ENCODE data around the gene SMCO1.
"Not testable (repeated sequence)": the region's sequence is repeated elsewhere in the genome, so short reads cannot be mapped to it uniquely, and the experiment has no call there.

The SMCO1 gene

GRCh38 chr3:196519718-196520082, 4.6 kb upstream of the SMCO1 start:
- DNase-seq, result peak; percentile 45

- DNase-seq, result peak; percentile 35
Observed at GRCh38 chr3:196518966-196519717, 4.0 kb upstream of the SMCO1 start.

- DNase-seq, result no peak
Observed at GRCh38 chr3:196517919-196518318, 2.8 kb upstream of the SMCO1 start.

GRCh38 chr3:196517162-196517800, 2.1 kb upstream of the SMCO1 start:
- DNase-seq, result no peak

- no peak for DNase-seq
Observed at GRCh38 chr3:196514350-196514716, 813 bp downstream of the SMCO1 start.

- no peak for DNase-seq
Observed at GRCh38 chr3:196513697-196514349, 1.3 kb downstream of the SMCO1 start.

GRCh38 chr3:196511646-196512425, 3.3 kb downstream of the SMCO1 start:
- not testable (repeated sequence) for DNase-seq

- not testable (repeated sequence) for DNase-seq
Observed at GRCh38 chr3:196511108-196511507, 4.0 kb downstream of the SMCO1 start.

GRCh38 chr3:196506687-196507086, 8.5 kb downstream of the SMCO1 start:
- no peak for DNase-seq

GRCh38 chr3:196504556-196504955, 10.6 kb downstream of the SMCO1 start:
- DNase-seq, result no peak

- not testable (repeated sequence) for DNase-seq
Observed at GRCh38 chr3:196504077-196504398, 11.1 kb downstream of the SMCO1 start.

- DNase-seq, result peak; percentile 98
Observed at GRCh38 chr3:196503196-196504076, 11.7 kb downstream of the SMCO1 start, which contains the start of gene RNF168. Gene RNF168, minus strand, starts transcription at chr3:196503768. Its CDS starts 595 bp downstream, at chr3:196503173.

- DNase-seq, result peak; percentile 83
Observed at GRCh38 chr3:196502775-196503195, 12.4 kb downstream of the SMCO1 start.

GRCh38 chr3:196501316-196502044, 13.7 kb downstream of the SMCO1 start:
- DNase-seq, result peak; percentile 45

GRCh38 chr3:196499807-196500524, 15.2 kb downstream of the SMCO1 start:
- DNase-seq, result no peak

- no peak for DNase-seq
Observed at GRCh38 chr3:196499061-196499460, 16.1 kb downstream of the SMCO1 start.

- DNase-seq, result no peak
Observed at GRCh38 chr3:196498297-196498696, 16.8 kb downstream of the SMCO1 start.

GRCh38 chr3:196496183-196496582, 19.0 kb downstream of the SMCO1 start:
- DNase-seq, result no peak

GRCh38 chr3:196493292-196493691, 21.9 kb downstream of the SMCO1 start:
- DNase-seq, result no peak

- DNase-seq, result no peak
Observed at GRCh38 chr3:196492080-196492479, 23.1 kb downstream of the SMCO1 start.

- no peak for DNase-seq
Observed at GRCh38 chr3:196489747-196490146, 25.4 kb downstream of the SMCO1 start.
